Ishikawa (cell line): ENCODE data around the gene COG6.

Experiments used
- EP300 ChIP-seq: IDR thresholded peaks from 2 replicates; pipeline ENCODE4 v1.6.1; 2012; ENCODE audit warnings: borderline replicate concordance
- MAX ChIP-seq: IDR thresholded peaks from 2 replicates; pipeline ENCODE4 v1.6.1; 2012
- NFIC ChIP-seq: IDR thresholded peaks from 2 replicates; pipeline ENCODE4 v1.6.1; 2012
- REST ChIP-seq: IDR thresholded peaks from 2 replicates; pipeline ENCODE4 v1.6.1; 2012; ENCODE audit warnings: low read depth, mild to moderate bottlenecking
- TAF1 ChIP-seq: IDR thresholded peaks from 2 replicates; pipeline ENCODE4 v1.6.1; 2012; ENCODE audit warnings: low read depth, mild to moderate bottlenecking
- USF1 ChIP-seq: IDR thresholded peaks from 2 replicates; pipeline ENCODE4 v1.6.1; 2012
- YY1 ChIP-seq: IDR thresholded peaks from 2 replicates; pipeline ENCODE4 v1.6.1; 2012; ENCODE audit warnings: low read depth

- TF ChIP-seq TAF1 (no peak), NFIC (no peak), EP300 (no peak), YY1 (no peak), REST (no peak), USF1 (no peak), MAX (no peak)
These were observed 22.5 kb upstream of the COG6 start for GRCh38 chr13:39632994-39633393.
